ENCODE data around the gene CALML6. TPM values are rescaled to one million over a fixed set of nuclear protein-coding genes. Genes with fewer than 3 reads are reported as not detected.
"Not testable (repeated sequence)": the region's sequence is repeated elsewhere in the genome, so short reads cannot be mapped to it uniquely, and the experiment has no call there.

CALML6 gene
- total RNA-seq, 1 donor from 2014 or later: not detected

- DNase-seq (ENCODE audit: low spot score): no peak
- no peaks in the 10 kb centered on the region for H3K36me3 ChIP-seq
Measured at GRCh38 chr1:1928231-1929101, 13.4 kb downstream of the CALML6 start.

GRCh38 chr1:1929102-1929638 is 14.1 kb downstream of the CALML6 start:
- Histone ChIP-seq H3K27ac (no peak overlapping the region), H3K27me3 (no peaks in the 10 kb centered on the region), H3K4me2 (no peak overlapping the region), H3K9me3 (ENCODE audit: low read depth) (no peaks in the 10 kb centered on the region), H3K36me3 (no peaks in the 10 kb centered on the region), H3K79me2 (ENCODE audit: low read depth) (no peaks in the 10 kb centered on the region), H3K4me1 (no peaks in the 10 kb centered on the region), H2AFZ (replicated peaks) (no peak overlapping the region), H3F3A (ENCODE audit: low read depth) (peaks cover 5% of the 10 kb centered on the region), H4K20me1 (ENCODE audit: low read depth) (no peaks in the 10 kb centered on the region), H3K9ac (no peak overlapping the region), H3K4me3 (no peak overlapping the region)
- Mint-ChIP-seq H3K9me3 (peaks cover 8% of the 10 kb centered on the region), H3K4me1 (no peaks in the 10 kb centered on the region), H3K4me3 (no peak overlapping the region), H3K27ac (no peak overlapping the region), H3K36me3 (no peaks in the 10 kb centered on the region), H3K27me3 (ENCODE audit: insufficient read depth, low read depth) (peaks cover 15% of the 10 kb centered on the region)
- no peak for TF ChIP-seq EZH2phosphoT487 (IDR thresholded peaks at IDR 0.05)
- TF ChIP-seq CTCF (IDR thresholded peaks at IDR 0.05): no peak
- no peak for DNase-seq (ENCODE audit: low spot score)

More at GRCh38 chr1:1928231-1929101, 13.4 kb downstream of the CALML6 start:
- Histone ChIP-seq H3K4me1 (no peaks in the 10 kb centered on the region), H3K27ac (no peak overlapping the region), H3K4me3 (no peak overlapping the region), H3K9ac (no peak overlapping the region), H3K4me2 (no peak overlapping the region), H2AFZ (replicated peaks) (no peak overlapping the region), H3K9me3 (ENCODE audit: low read depth) (no peaks in the 10 kb centered on the region), H3K79me2 (ENCODE audit: low read depth) (no peaks in the 10 kb centered on the region), H3K27me3 (no peaks in the 10 kb centered on the region), H3F3A (ENCODE audit: low read depth) (no peaks in the 10 kb centered on the region), H4K20me1 (ENCODE audit: low read depth) (no peaks in the 10 kb centered on the region)
- Mint-ChIP-seq H3K27ac (no peak overlapping the region), H3K4me1 (no peaks in the 10 kb centered on the region), H3K4me3 (no peak overlapping the region), H3K27me3 (ENCODE audit: insufficient read depth, low read depth) (peaks cover 14% of the 10 kb centered on the region), H3K9me3 (peaks cover 1% of the 10 kb centered on the region), H3K36me3 (no peaks in the 10 kb centered on the region)
- TF ChIP-seq EZH2 (IDR thresholded peaks at IDR 0.05) (no peak), CTCF (IDR thresholded peaks at IDR 0.05) (no peak), EZH2phosphoT487 (IDR thresholded peaks at IDR 0.05) (no peak)

GRCh38 chr1:1929639-1930545 is 14.8 kb downstream of the CALML6 start:
- Histone ChIP-seq H3F3A (ENCODE audit: low read depth) (peaks cover 12% of the 10 kb centered on the region), H3K4me1 (no peaks in the 10 kb centered on the region), H3K4me3 (no peak overlapping the region), H3K36me3 (no peaks in the 10 kb centered on the region), H3K4me2 (no peak overlapping the region), H3K9me3 (ENCODE audit: low read depth) (no peaks in the 10 kb centered on the region), H3K27ac (no peak overlapping the region), H3K27me3 (no peaks in the 10 kb centered on the region), H2AFZ (replicated peaks) (no peak overlapping the region), H3K79me2 (ENCODE audit: low read depth) (no peaks in the 10 kb centered on the region), H3K9ac (no peak overlapping the region), H4K20me1 (ENCODE audit: low read depth) (no peaks in the 10 kb centered on the region)
- DNase-seq (ENCODE audit: low spot score): no peak
- H3K4me3 Mint-ChIP-seq: no peak overlapping the region
- no peak for TF ChIP-seq CTCF (IDR thresholded peaks at IDR 0.05)
- no peak for TF ChIP-seq EZH2 (IDR thresholded peaks at IDR 0.05)
- no peak for TF ChIP-seq EZH2phosphoT487 (IDR thresholded peaks at IDR 0.05)
- no peak overlapping the region for H3K27ac Mint-ChIP-seq
- peaks cover 9% of the 10 kb centered on the region for H3K9me3 Mint-ChIP-seq
- H3K4me1 Mint-ChIP-seq: no peaks in the 10 kb centered on the region
- H3K27me3 Mint-ChIP-seq (ENCODE audit: insufficient read depth, low read depth): peaks cover 15% of the 10 kb centered on the region
- no peaks in the 10 kb centered on the region for H3K36me3 Mint-ChIP-seq

GRCh38 chr1:1934848-1935247 is 19.8 kb downstream of the CALML6 start:
- H3K4me2 ChIP-seq; H3K27ac Mint-ChIP-seq; H3K9ac ChIP-seq; H3K27ac ChIP-seq; H4K20me1 ChIP-seq (ENCODE audit: low read depth); H3K36me3 Mint-ChIP-seq; H3K4me3 ChIP-seq; H3K9me3 Mint-ChIP-seq; H3K4me1 ChIP-seq; H3K4me3 Mint-ChIP-seq; H3K36me3 ChIP-seq; H3K79me2 ChIP-seq (ENCODE audit: low read depth); DNase-seq (ENCODE audit: low spot score); H3K27me3 ChIP-seq; H2AFZ ChIP-seq (replicated peaks); H3K9me3 ChIP-seq (ENCODE audit: low read depth); H3K4me1 Mint-ChIP-seq: not testable (repeated sequence)
- peaks cover 12% of the 10 kb centered on the region for H3K27me3 Mint-ChIP-seq (ENCODE audit: insufficient read depth, low read depth)
- H3F3A ChIP-seq (ENCODE audit: low read depth): peaks cover 12% of the 10 kb centered on the region

Data from neural progenitor cell (in vitro differentiated cells).